ENCODE data around the gene SWSAP1.

SWSAP1 gene

GRCh38 chr19:11416346-11417052 lies 42.0 kb downstream of the SWSAP1 start:
- no peak for DNase-seq

GRCh38 chr19:11418094-11418548 lies 43.7 kb downstream of the SWSAP1 start:
- DNase-seq, result no peak

GRCh38 chr19:11418549-11419506 lies 44.4 kb downstream of the SWSAP1 start, which contains the start of gene RGL3:
RGL3 (minus strand) TSS chr19:11419314; CDS start chr19:11419278, 36 bp downstream.
- DNase-seq, result no peak

- peak; percentile 15 to 18 for DNase-seq
Measured at GRCh38 chr19:11420429-11421370, 46.2 kb downstream of the SWSAP1 start.

DNA sequence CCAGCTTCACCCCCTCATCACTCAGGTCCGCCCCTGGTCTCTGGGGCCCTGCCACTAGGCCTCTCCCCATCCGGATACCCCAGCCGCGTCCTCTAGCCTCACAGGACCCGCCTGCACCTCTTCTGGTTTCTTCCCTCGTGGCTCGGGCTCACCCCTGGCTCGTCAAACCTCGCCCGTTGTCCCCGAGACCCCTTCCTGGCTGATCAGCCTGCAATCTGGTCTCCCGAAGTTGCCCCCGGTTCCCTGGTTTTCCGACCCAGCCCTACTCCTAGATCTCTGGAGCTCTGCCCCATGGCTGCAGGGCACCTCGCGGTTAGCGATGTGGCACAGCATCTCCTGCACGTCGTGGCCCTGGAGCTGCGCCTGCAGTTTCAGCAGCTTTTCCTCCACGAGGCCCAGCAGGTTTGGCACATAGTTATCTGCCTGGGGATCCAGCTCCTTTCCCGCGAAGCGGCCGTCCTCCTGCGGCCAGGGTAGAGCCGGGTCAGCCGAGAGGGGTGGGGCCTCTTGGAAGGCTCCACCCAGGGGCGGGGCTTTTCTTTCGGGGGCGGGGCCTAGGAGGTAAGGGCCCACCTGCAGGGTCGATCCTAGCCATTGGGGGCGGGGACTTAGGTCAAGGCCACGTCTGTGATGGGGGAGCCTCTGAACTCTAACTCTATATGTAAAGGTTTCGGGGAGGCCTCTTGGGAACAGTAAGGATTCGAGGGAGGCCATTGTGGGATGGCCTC lies 47.1 kb downstream of the SWSAP1 start:
- peak; percentile 47 to 56 for DNase-seq

DNA sequence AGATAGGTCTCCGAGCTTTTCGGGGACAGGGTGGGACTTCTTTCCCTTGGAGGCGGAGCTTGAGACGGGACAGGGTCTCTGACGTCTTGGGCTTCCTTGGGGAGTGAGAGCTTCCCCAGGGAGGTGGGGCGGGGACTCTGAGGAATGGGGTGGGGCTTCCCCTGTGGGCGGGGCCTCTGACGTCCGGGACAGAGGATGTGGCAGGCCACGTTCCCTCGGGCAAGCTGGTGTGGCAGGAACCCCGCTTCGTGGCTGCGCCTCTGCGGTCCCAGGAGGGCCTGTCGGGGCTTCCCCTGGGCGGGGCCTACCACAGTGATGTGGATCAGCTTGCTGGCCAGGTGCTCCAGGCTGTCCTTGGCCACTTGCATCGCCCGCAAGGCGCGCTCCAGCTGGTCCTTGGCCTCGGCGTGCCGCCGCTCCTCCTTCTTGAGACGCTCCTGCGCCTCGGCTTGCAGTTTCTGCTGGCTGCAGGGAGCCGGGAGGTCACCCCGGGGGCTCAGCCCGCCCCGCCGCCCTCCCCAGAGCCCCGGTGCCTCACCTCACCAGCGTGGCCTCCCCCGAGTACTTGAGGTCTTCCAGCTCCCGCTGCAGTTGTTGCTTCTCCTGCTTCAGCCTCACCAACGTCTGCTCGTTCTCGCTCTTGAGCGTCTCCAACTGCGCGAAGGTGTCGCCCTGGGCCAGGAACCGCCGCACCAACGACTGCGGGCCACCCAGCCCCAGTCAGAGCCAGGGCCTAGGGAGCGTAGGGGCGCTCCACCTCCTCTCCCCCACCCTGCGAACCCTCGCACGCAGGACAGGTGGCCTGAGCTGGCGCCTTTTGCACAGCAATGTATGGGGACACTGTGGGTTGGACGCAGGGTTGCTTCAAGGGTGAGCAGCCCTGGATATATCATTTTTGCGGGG lies 47.9 kb downstream of the SWSAP1 start:
- peak; percentile 79 to 84 for DNase-seq

GRCh38 chr19:11423164-11423790 lies 48.8 kb downstream of the SWSAP1 start:
- no peak for DNase-seq

- DNase-seq, result no peak
Measured at GRCh38 chr19:11423791-11424181, 49.3 kb downstream of the SWSAP1 start.
